Measurements from ENCODE around the gene UBE2O. TPM values are rescaled to one million over a fixed set of nuclear protein-coding genes. Genes with fewer than 3 reads are reported as not detected.

The UBE2O gene
- total and polyA plus RNA-seq, 2 experiments from 2014 or later, result 28.5 to 62.6 TPM

DNA sequence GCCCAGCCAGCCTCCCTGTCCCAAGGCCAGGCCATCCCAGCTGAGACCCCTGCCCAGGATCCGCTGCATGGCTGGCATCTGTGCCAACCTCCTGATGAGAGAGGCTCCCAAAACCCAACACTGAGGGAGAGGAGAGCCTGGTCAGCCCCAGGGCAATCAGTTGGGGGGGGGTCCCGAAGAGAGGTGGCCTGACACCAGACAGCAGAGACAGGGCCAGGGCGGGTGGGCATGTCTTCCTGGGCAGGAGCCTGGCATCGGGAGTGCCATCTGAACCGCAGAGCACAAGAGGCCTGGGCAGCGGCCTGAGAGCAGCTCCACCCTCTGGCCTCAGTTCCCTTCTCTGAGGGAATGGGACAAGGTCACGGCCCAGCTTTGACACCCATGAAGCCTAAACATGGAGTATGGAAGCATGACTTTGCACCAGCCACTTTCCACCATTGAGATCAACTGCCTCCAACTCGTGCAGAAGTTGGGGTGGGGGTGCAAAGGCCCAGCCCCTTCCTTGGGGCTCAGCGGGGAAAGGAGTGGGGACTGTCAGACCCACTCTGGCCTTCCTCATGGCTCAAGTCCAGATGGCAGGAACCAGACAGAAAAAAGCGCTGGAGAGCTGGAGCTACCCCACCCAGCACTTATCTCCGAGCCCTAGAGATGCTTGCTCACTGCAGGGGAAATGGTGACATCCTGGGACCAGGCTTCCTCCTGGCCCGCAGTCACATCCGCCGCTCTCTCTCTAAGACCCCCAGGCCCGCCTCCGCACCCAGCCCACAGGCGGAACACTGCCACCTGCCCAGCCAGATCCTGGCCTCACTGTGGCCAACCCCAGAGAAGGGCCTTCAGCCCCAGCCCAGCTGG lies 38.5 kb upstream of the UBE2O start:
- Histone ChIP-seq H3K9me3 (ENCODE audit: low read depth) (no peaks in the 10 kb centered on the region), H3K27me3 (no peaks in the 10 kb centered on the region), H3K27ac (no peak overlapping the region), H3K36me3 (no peaks in the 10 kb centered on the region), H3K4me1 (ENCODE audit: low read depth) (no peaks in the 10 kb centered on the region), H3K4me3 (no peak overlapping the region)
- no peak for DNase-seq (ENCODE audit: low read depth in 1 of 2, low spot score in 1 of 2)
- TF ChIP-seq CTCF (IDR thresholded peaks at IDR 0.05; ENCODE audit: low read depth, low read length), result no peak

GRCh38 chr17:76490112-76490710 lies 37.3 kb upstream of the UBE2O start:
- Histone ChIP-seq H3K9me3 (ENCODE audit: low read depth) (no peaks in the 10 kb centered on the region), H3K27ac (no peak overlapping the region), H3K36me3 (no peaks in the 10 kb centered on the region), H3K27me3 (no peaks in the 10 kb centered on the region), H3K4me1 (ENCODE audit: low read depth) (no peaks in the 10 kb centered on the region), H3K4me3 (no peak overlapping the region)
- DNase-seq (ENCODE audit: low read depth in 1 of 2, low spot score in 1 of 2), result no peak
- no peak for TF ChIP-seq CTCF (IDR thresholded peaks at IDR 0.05; ENCODE audit: low read depth, low read length)

GRCh38 chr17:76487451-76488192 lies 34.7 kb upstream of the UBE2O start:
- H3K9me3 ChIP-seq (ENCODE audit: low read depth), result no peaks in the 10 kb centered on the region
- no peaks in the 10 kb centered on the region for H3K27me3 ChIP-seq
- no peaks in the 10 kb centered on the region for H3K4me1 ChIP-seq (ENCODE audit: low read depth)
- H3K36me3 ChIP-seq, result no peaks in the 10 kb centered on the region
- no peak for TF ChIP-seq CTCF (IDR thresholded peaks at IDR 0.05; ENCODE audit: low read depth, low read length)
- H3K27ac ChIP-seq, result no peak overlapping the region
- no peak overlapping the region for H3K4me3 ChIP-seq
- DNase-seq (ENCODE audit: low read depth in 1 of 2, low spot score in 1 of 2), result no peak

GRCh38 chr17:76485569-76485968 lies 32.6 kb upstream of the UBE2O start:
- Histone ChIP-seq H3K4me3 (no peak overlapping the region), H3K36me3 (no peaks in the 10 kb centered on the region), H3K27me3 (no peaks in the 10 kb centered on the region), H3K27ac (no peak overlapping the region), H3K4me1 (ENCODE audit: low read depth) (peaks cover 4% of the 10 kb centered on the region), H3K9me3 (ENCODE audit: low read depth) (no peaks in the 10 kb centered on the region)
- peak in 1 of 2 donors; percentile 31 for DNase-seq (ENCODE audit: low read depth in 1 of 2, low spot score in 1 of 2)
- no peak for TF ChIP-seq CTCF (IDR thresholded peaks at IDR 0.05; ENCODE audit: low read depth, low read length)

- no peak for TF ChIP-seq CTCF (IDR thresholded peaks at IDR 0.05; ENCODE audit: low read depth, low read length)
- Histone ChIP-seq H3K4me1 (ENCODE audit: low read depth) (peaks cover 4% of the 10 kb centered on the region), H3K27me3 (no peaks in the 10 kb centered on the region), H3K4me3 (no peak overlapping the region), H3K27ac (no peak overlapping the region), H3K9me3 (ENCODE audit: low read depth) (no peaks in the 10 kb centered on the region), H3K36me3 (no peaks in the 10 kb centered on the region)
- DNase-seq (ENCODE audit: low read depth in 1 of 2, low spot score in 1 of 2), result no peak
Observed at GRCh38 chr17:76484228-76484725, 31.3 kb upstream of the UBE2O start.
